Measurements from ENCODE around the gene RPL36A. TPM values are rescaled to one million over a fixed set of nuclear protein-coding genes. Genes with fewer than 3 reads are reported as not detected.
A peak's percentile ranks its signal among the peaks of the same experiment; 100 is the strongest.

RPL36A gene
- total RNA-seq, 2 donors from 2014 or later, result 316 to 385 TPM

GRCh38 chrX:101417981-101418841 is 27.4 kb downstream of the RPL36A start:
- Histone ChIP-seq H3K27me3 (ENCODE audit: control insufficient read depth, insufficient read depth, low read length, poor library complexity, severe bottlenecking) (no peaks in the 10 kb centered on the region), H3K4me1 (ENCODE audit: control insufficient read depth, insufficient read depth, low read length) (peaks cover 3% of the 10 kb centered on the region), H3K9me3 (ENCODE audit: control insufficient read depth, low read length) (no peaks in the 10 kb centered on the region), H3K9ac (ENCODE audit: extremely low read depth, low read length, poor library complexity, severe bottlenecking) (peak overlapping the region; percentile 79), H3K36me3 (ENCODE audit: control insufficient read depth, insufficient read depth, low read length) (peaks cover under 1% of the 10 kb centered on the region), H3K27ac (ENCODE audit: low read depth, low read length) (peak overlapping the region; percentile 86), H3K4me3 (ENCODE audit: low read length) (peak overlapping the region; percentile 74)
- H3K9me3 Mint-ChIP-seq, result peaks cover 47% of the 10 kb centered on the region
- peak; percentile 88 for DNase-seq
- WGBS, 2 experiments (ENCODE audit: insufficient coverage in 1 of 2, insufficient read length in 1 of 2), result 7% methylated on average over 47 of the region's 56 CpGs; no CpG with 5 or more reads in 1 of the 2 experiments
- peaks cover 19% of the 10 kb centered on the region for H3K36me3 Mint-ChIP-seq (ENCODE audit: low read depth)
- peak overlapping the region; percentile 80 for H3K4me3 Mint-ChIP-seq
- no peak for TF ChIP-seq CTCF (conservative IDR thresholded peaks at IDR 0.05)
- no peaks in the 10 kb centered on the region for H3K27me3 Mint-ChIP-seq (ENCODE audit: insufficient read depth)
- peaks cover 25% of the 10 kb centered on the region for H3K4me1 Mint-ChIP-seq
- H3K27ac Mint-ChIP-seq, result peak overlapping the region; percentile 99

GRCh38 chrX:101419489-101419888 is 28.7 kb downstream of the RPL36A start:
- no peak for TF ChIP-seq CTCF (conservative IDR thresholded peaks at IDR 0.05)

GRCh38 chrX:101427954-101428353 is 37.1 kb downstream of the RPL36A start:
- H3K4me1 ChIP-seq (ENCODE audit: control insufficient read depth, insufficient read depth, low read length), result no peaks in the 10 kb centered on the region
- H3K9me3 ChIP-seq (ENCODE audit: control insufficient read depth, low read length), result peaks cover 14% of the 10 kb centered on the region
- Mint-ChIP-seq H3K27me3 (ENCODE audit: insufficient read depth) (no peaks in the 10 kb centered on the region), H3K4me3 (no peak overlapping the region), H3K4me1 (no peaks in the 10 kb centered on the region), H3K36me3 (ENCODE audit: low read depth) (peaks cover 56% of the 10 kb centered on the region), H3K9me3 (peaks cover 63% of the 10 kb centered on the region), H3K27ac (no peak overlapping the region)
- no peaks in the 10 kb centered on the region for H3K27me3 ChIP-seq (ENCODE audit: control insufficient read depth, insufficient read depth, low read length, poor library complexity, severe bottlenecking)
- no CpG with 5 or more reads among the region's 2 CpGs for WGBS, 2 experiments (ENCODE audit: insufficient coverage in 1 of 2, insufficient read length in 1 of 2)
- no peak overlapping the region for H3K9ac ChIP-seq (ENCODE audit: extremely low read depth, low read length, poor library complexity, severe bottlenecking)
- no peak overlapping the region for H3K4me3 ChIP-seq (ENCODE audit: low read length)
- DNase-seq, result no peak
- TF ChIP-seq CTCF (conservative IDR thresholded peaks at IDR 0.05), result no peak
- peaks cover 13% of the 10 kb centered on the region for H3K36me3 ChIP-seq (ENCODE audit: control insufficient read depth, insufficient read depth, low read length)
- H3K27ac ChIP-seq (ENCODE audit: low read depth, low read length), result no peak overlapping the region

More at GRCh38 chrX:101419489-101419888, 28.7 kb downstream of the RPL36A start:
- H3K27me3 Mint-ChIP-seq (ENCODE audit: insufficient read depth), result no peaks in the 10 kb centered on the region
- Histone ChIP-seq H3K36me3 (ENCODE audit: control insufficient read depth, insufficient read depth, low read length) (no peaks in the 10 kb centered on the region), H3K27ac (ENCODE audit: low read depth, low read length) (no peak overlapping the region), H3K9me3 (ENCODE audit: control insufficient read depth, low read length) (no peaks in the 10 kb centered on the region), H3K4me1 (ENCODE audit: control insufficient read depth, insufficient read depth, low read length) (peaks cover 3% of the 10 kb centered on the region), H3K9ac (ENCODE audit: extremely low read depth, low read length, poor library complexity, severe bottlenecking) (no peak overlapping the region), H3K4me3 (ENCODE audit: low read length) (peak overlapping the region; percentile 74), H3K27me3 (ENCODE audit: control insufficient read depth, insufficient read depth, low read length, poor library complexity, severe bottlenecking) (no peaks in the 10 kb centered on the region)
- peaks cover 17% of the 10 kb centered on the region for H3K36me3 Mint-ChIP-seq (ENCODE audit: low read depth)
- WGBS, 2 experiments (ENCODE audit: insufficient coverage in 1 of 2, insufficient read length in 1 of 2), result 93 to 100% methylated on average over 1 to 2 of the region's 2 CpGs
- H3K4me1 Mint-ChIP-seq, result peaks cover 25% of the 10 kb centered on the region
- H3K27ac Mint-ChIP-seq, result no peak overlapping the region
- peaks cover 49% of the 10 kb centered on the region for H3K9me3 Mint-ChIP-seq
- no peak for DNase-seq
- H3K4me3 Mint-ChIP-seq, result peak overlapping the region; percentile 80
